Endothelial cell of umbilical vein (primary cell): ENCODE results near the gene ATXN1. TPM values are rescaled to one million over a fixed set of nuclear protein-coding genes. Genes with fewer than 3 reads are reported as not detected.

Experiments
- BruUV-seq: library from RNA; stranded (reverse); fragments of 400-500 nt; replicated peaks from 2 replicates; lab custom pipeline; 2021; lab: Mats Ljungman, UMichigan
- CTCF ChIA-PET: fragments of 300-600, 350-600 bp; sonication (Branson Sonifier 250); formaldehyde crosslinking; loops from one replicate; lab custom pipeline; 2021; ENCODE audit warnings: antibody characterized with exemption, inconsistent platforms; lab: Charles Lee
- POLR2A ChIA-PET: fragments of 300-600, 350-600 bp; sonication (Branson Sonifier 250); formaldehyde crosslinking; loops from one replicate; lab custom pipeline; 2021; ENCODE audit warnings: antibody characterized with exemption, inconsistent platforms; lab: Charles Lee
- DNase-seq: peaks from one replicate; pipeline ENCODE4 v3.0.0-alpha.2; 2011; ENCODE audit warnings: low read depth, low spot score
- FAIRE-seq: peaks from 2 replicates; lab custom pipeline; 2011; peaks lifted over from hg19 to GRCh38; lab: Jason Lieb, UNC
- H2AFZ ChIP-seq: 2 replicates; pipeline ENCODE4 v1.6.0; 2012; ENCODE audit warnings: low read depth, low read length, control low read depth, inconsistent platforms
- H3K27ac ChIP-seq: 2 replicates; pipeline ENCODE4 v1.5.1; 2011; ENCODE audit warnings: low read depth, mild to moderate bottlenecking, control low read depth, low read length, moderate library complexity; ENCODE audit not compliant: insufficient read depth
- H3K27me3 ChIP-seq, 2 experiments: 2 replicates each; pipeline versions ENCODE4 v1.6.0 to v1.6.1; 2011; ENCODE audit warnings: low read length in 2 of 2, mixed read lengths in 1 of 2; ENCODE audit not compliant: control insufficient read depth in 2 of 2, insufficient read depth in 2 of 2
- H3K36me3 ChIP-seq, 2 experiments: 2 replicates in 1 of 2; 3 replicates in 1 of 2; pipeline ENCODE4 v1.5.1; 2011; ENCODE audit warnings: low read length in 2 of 2, mild to moderate bottlenecking in 1 of 2, moderate library complexity in 1 of 2; ENCODE audit not compliant: control insufficient read depth in 2 of 2, insufficient read depth in 2 of 2; ENCODE audit errors: extremely low read depth in 1 of 2
- H3K4me1 ChIP-seq: 3 replicates; pipeline ENCODE4 v1.5.1; 2011; ENCODE audit warnings: mild to moderate bottlenecking, low read length; ENCODE audit not compliant: control insufficient read depth, insufficient read depth; ENCODE audit errors: extremely low read depth
- H3K4me2 ChIP-seq: 2 replicates; pipeline ENCODE4 v1.6.1; 2011; ENCODE audit warnings: low read length, control low read depth, mixed read lengths; ENCODE audit not compliant: insufficient read depth
- H3K4me3 ChIP-seq, 3 experiments: fragments of 200-600 bp in 1 of 3; sonication (generic), shearing (Covaris generic) in 1 of 3; replicated peaks in 1 of 3; 2 replicates each; pipeline ENCODE4 v1.5.1; 2011 to 2016; ENCODE audit warnings: control low read depth in 3 of 3, low read length in 3 of 3, mild to moderate bottlenecking in 2 of 3, inconsistent platforms in 1 of 3, low read depth in 1 of 3, moderate library complexity in 1 of 3; ENCODE audit not compliant: insufficient read depth in 1 of 3
- H3K79me2 ChIP-seq: 2 replicates; pipeline ENCODE4 v1.6.0; 2012; ENCODE audit warnings: low read length, inconsistent platforms; ENCODE audit not compliant: control insufficient read depth, insufficient read depth
- H3K9ac ChIP-seq: replicated peaks from 2 replicates; pipeline ENCODE3; 2011; ENCODE audit warnings: low read length, control low read depth; ENCODE audit not compliant: insufficient read depth; ENCODE audit errors: extremely low read depth
- H3K9me1 ChIP-seq: replicated peaks from 3 replicates; pipeline ENCODE4 v1.6.0; 2011; ENCODE audit warnings: mild to moderate bottlenecking, low read length; ENCODE audit not compliant: control insufficient read depth, insufficient read depth; ENCODE audit errors: extremely low read depth
- H3K9me3 ChIP-seq: replicated peaks from 2 replicates; pipeline ENCODE4 v1.5.1; 2012; ENCODE audit warnings: low read length, inconsistent platforms; ENCODE audit not compliant: control insufficient read depth, insufficient read depth
- H4K20me1 ChIP-seq: replicated peaks from 2 replicates; pipeline ENCODE3; 2011; ENCODE audit warnings: mild to moderate bottlenecking, low read length; ENCODE audit not compliant: control insufficient read depth, insufficient read depth; ENCODE audit errors: extremely low read depth
- CTCF ChIP-seq, 2 donors: IDR thresholded peaks; 1 replicate in 1 of 2; 2 replicates in 1 of 2; pipeline ENCODE4 v1.5.1; 2011; ENCODE audit warnings: low read length in 2 of 2, mild to moderate bottlenecking in 2 of 2, moderate library complexity in 2 of 2, control low read depth in 1 of 2, inconsistent platforms in 1 of 2, low read depth in 1 of 2; ENCODE audit not compliant: insufficient read depth in 1 of 2; ENCODE audit errors: extremely low read depth in 1 of 2
- EZH2 ChIP-seq: IDR thresholded peaks from 2 replicates; pipeline ENCODE4 v1.6.1; 2012; ENCODE audit warnings: borderline replicate concordance, low read depth, mild to moderate bottlenecking, moderate library complexity, low read length, inconsistent platforms; ENCODE audit not compliant: severe bottlenecking
- FOS ChIP-seq: IDR thresholded peaks from 2 replicates; pipeline ENCODE4 v1.6.1; 2011; ENCODE audit warnings: mild to moderate bottlenecking, low read length, moderate library complexity, borderline replicate concordance; ENCODE audit not compliant: insufficient read depth
- GATA2 ChIP-seq: IDR thresholded peaks from 2 replicates; pipeline ENCODE4 v1.7.0; 2011; ENCODE audit warnings: low read depth, mild to moderate bottlenecking, moderate library complexity, mixed read lengths, low read length; ENCODE audit not compliant: insufficient read length, insufficient read depth
- JUN ChIP-seq: IDR thresholded peaks from 2 replicates; pipeline ENCODE4 v1.6.1; 2011; ENCODE audit warnings: borderline replicate concordance, low read depth; ENCODE audit not compliant: insufficient read length, insufficient read depth
- MAX ChIP-seq: IDR thresholded peaks from 2 replicates; pipeline ENCODE4 v1.6.1; 2011; ENCODE audit not compliant: insufficient read depth, insufficient read length
- MYC ChIP-seq: IDR thresholded peaks from one replicate; pipeline ENCODE4 v1.6.1; 2011; ENCODE audit warnings: mild to moderate bottlenecking, low read depth, low read length
- POLR2A ChIP-seq: IDR thresholded peaks from 2 replicates; pipeline ENCODE4 v1.6.1; 2012; ENCODE audit warnings: low read depth, mild to moderate bottlenecking, control low read depth, low read length
- POLR2AphosphoS5 ChIP-seq: IDR thresholded peaks from 2 replicates; pipeline ENCODE4 v1.6.1; 2012; ENCODE audit warnings: low read depth, mild to moderate bottlenecking, control low read depth, low read length, moderate library complexity; ENCODE audit not compliant: insufficient read depth
- dilution Hi-C: fragments of 300-500 bp; cut with MboI; formaldehyde crosslinking; loops from one replicate; pipeline ENCODE4 v1.15.0; 2019; ENCODE audit warnings: low sequenced_read_pairs; ENCODE audit not compliant: extremely low pct_ligation_motif_present
- intact Hi-C: fragments of 100-400 bp; cut with micrococcal nuclease; formaldehyde crosslinking; loops from one replicate; pipeline ENCODE4 v1.10.0; 2022
- polyA plus RNA-seq, 4 experiments: library from polyadenylated mRNA; depleted of rRNA in 3 of 4; stranded (reverse) in 3 of 4; unstranded in 1 of 4; fragments of >200 nt; gene quantifications; 2 replicates each; pipeline versions ENCODE4 v1.2.1 to v1.2.3, GENCODE V29; 2011 to 2012; ENCODE audit warnings: missing spikeins in 1 of 4
- total RNA-seq: library from RNA; stranded (reverse); gene quantifications from 2 replicates; pipeline ENCODE4 v1.2.3, GENCODE V29; 2021

The ATXN1 gene
- total and polyA plus RNA-seq, 2 donors (not counting 3 experiments of a cell fraction or from before 2014, with no cell fraction given), result 16.4 to 33.0 TPM

- dilution Hi-C loops, result no loop called here
Observed at GRCh38 chr6:16402581-16402900, 358.7 kb downstream of the ATXN1 start.

More at GRCh38 chr6:16402581-16402900, 358.7 kb downstream of the ATXN1 start:
- H4K20me1 ChIP-seq, result no peaks in the 10 kb centered on the region
- no peak for DNase-seq
- H3K9me3 ChIP-seq, result no peaks in the 10 kb centered on the region
- BruUV-seq, result no TSS peak
- no peak overlapping the region for H2AFZ ChIP-seq
- TF ChIP-seq GATA2, result no peak
- TF ChIP-seq MAX, result no peak
- TF ChIP-seq CTCF (IDR thresholded peaks at IDR 0.05; ENCODE audit: extremely low read depth in 1 of 2, insufficient read depth in 1 of 2, low read depth in 1 of 2, low read length in 2 of 2), result no peak
- no peak for TF ChIP-seq EZH2
- TF ChIP-seq FOS, result no peak
- no peak for TF ChIP-seq POLR2A
- TF ChIP-seq POLR2AphosphoS5, result no peak
- no peak for TF ChIP-seq MYC
- TF ChIP-seq JUN, result no peak
- no peak overlapping the region for H3K4me2 ChIP-seq
- H3K9ac ChIP-seq, result no peak overlapping the region
- no peak overlapping the region for H3K27ac ChIP-seq
- FAIRE-seq, result no peak
- intact Hi-C loops, result no loop called here
- no peaks in the 10 kb centered on the region for H3K27me3 ChIP-seq
- no peaks in the 10 kb centered on the region for H3K4me1 ChIP-seq
- no peak overlapping the region for H3K4me3 ChIP-seq
- CTCF ChIA-PET, result interaction anchor here (1.6 to 2.4 kb wide), 3 partner anchors 11 to 71 kb away, joined by 6 to 7 read pairs (median 6); no protein-coding TSS in a partner anchor
- no peaks in the 10 kb centered on the region for H3K79me2 ChIP-seq
- POLR2A ChIA-PET, result no interaction called here
- H3K36me3 ChIP-seq, result no peaks in the 10 kb centered on the region
- H3K9me1 ChIP-seq, result no peaks in the 10 kb centered on the region
